DOHH2 (cell line): ENCODE data around the gene TICRR.

Experiments
- H3F3A ChIP-seq: fragments of 200-600 bp; sonication (generic), shearing (Covaris generic); 2 replicates; pipeline ENCODE4 v1.6.0; 2016; ENCODE audit warnings: antibody characterized with exemption, mild to moderate bottlenecking; ENCODE audit not compliant: control insufficient read depth, insufficient read depth
- H3K27ac ChIP-seq: fragments of 200-600 bp; sonication (generic); 2 replicates; pipeline ENCODE4 v1.5.1; 2014; ENCODE audit warnings: low read depth, mild to moderate bottlenecking, low read length, moderate library complexity
- H3K27me3 ChIP-seq: fragments of 200-600 bp; sonication (generic); 2 replicates; pipeline ENCODE4 v1.6.1; 2014; ENCODE audit warnings: mild to moderate bottlenecking, low read length, mixed read lengths; ENCODE audit not compliant: control insufficient read depth
- H3K36me3 ChIP-seq: fragments of 200-600 bp; sonication (generic); 2 replicates; pipeline ENCODE4 v1.6.1; 2014; ENCODE audit warnings: mild to moderate bottlenecking, low read length, moderate library complexity, mixed read lengths; ENCODE audit not compliant: control insufficient read depth
- H3K4me1 ChIP-seq: fragments of 200-600 bp; sonication (generic); 2 replicates; pipeline ENCODE4 v1.6.1; 2014; ENCODE audit warnings: mild to moderate bottlenecking, low read length, mixed read lengths; ENCODE audit not compliant: control insufficient read depth
- H3K4me2 ChIP-seq: fragments of 200-600 bp; sonication (generic); 2 replicates; pipeline ENCODE4 v1.6.0; 2014; ENCODE audit warnings: mild to moderate bottlenecking, low read length, moderate library complexity
- H3K4me3 ChIP-seq: fragments of 200-600 bp; sonication (generic); 2 replicates; pipeline ENCODE4 v1.5.1; 2014; ENCODE audit warnings: mild to moderate bottlenecking, low read length, mixed read lengths
- H3K79me2 ChIP-seq: fragments of 200-600 bp; sonication (generic); 2 replicates; pipeline ENCODE4 v1.6.1; 2014; ENCODE audit warnings: mild to moderate bottlenecking, low read length, mixed read lengths; ENCODE audit not compliant: control insufficient read depth
- H3K9me2 ChIP-seq: fragments of 200-600 bp; sonication (generic); replicated peaks from 2 replicates; pipeline ENCODE4 v1.6.1; 2014; ENCODE audit warnings: mild to moderate bottlenecking, low read length, mixed read lengths; ENCODE audit not compliant: control insufficient read depth
- H3K9me3 ChIP-seq: fragments of 200-600 bp; sonication (generic); 2 replicates; pipeline ENCODE4 v1.6.1; 2014; ENCODE audit warnings: antibody characterized with exemption, low read length, mixed read lengths; ENCODE audit not compliant: control insufficient read depth, insufficient read depth
- H4K20me1 ChIP-seq: fragments of 200-600 bp; sonication (generic); 2 replicates; pipeline ENCODE4 v1.6.0; 2014; ENCODE audit warnings: low read depth, mild to moderate bottlenecking, antibody characterized with exemption, low read length, moderate library complexity; ENCODE audit not compliant: control insufficient read depth, insufficient read depth
- CTCF ChIP-seq: fragments of 200-600 bp; sonication (generic); IDR thresholded peaks from one replicate; pipeline ENCODE4 v1.5.1; 2014; ENCODE audit warnings: antibody characterized with exemption, mild to moderate bottlenecking, low read depth, low read length; ENCODE audit not compliant: poor library complexity, severe bottlenecking
- EZH2phosphoT487 ChIP-seq: fragments of 200-600 bp; sonication (generic); IDR thresholded peaks from 2 replicates; pipeline ENCODE4 v1.6.1; 2017; ENCODE audit warnings: borderline replicate concordance, mild to moderate bottlenecking, antibody characterized with exemption, low read length, moderate library complexity, mixed read lengths

Gene TICRR

DNA sequence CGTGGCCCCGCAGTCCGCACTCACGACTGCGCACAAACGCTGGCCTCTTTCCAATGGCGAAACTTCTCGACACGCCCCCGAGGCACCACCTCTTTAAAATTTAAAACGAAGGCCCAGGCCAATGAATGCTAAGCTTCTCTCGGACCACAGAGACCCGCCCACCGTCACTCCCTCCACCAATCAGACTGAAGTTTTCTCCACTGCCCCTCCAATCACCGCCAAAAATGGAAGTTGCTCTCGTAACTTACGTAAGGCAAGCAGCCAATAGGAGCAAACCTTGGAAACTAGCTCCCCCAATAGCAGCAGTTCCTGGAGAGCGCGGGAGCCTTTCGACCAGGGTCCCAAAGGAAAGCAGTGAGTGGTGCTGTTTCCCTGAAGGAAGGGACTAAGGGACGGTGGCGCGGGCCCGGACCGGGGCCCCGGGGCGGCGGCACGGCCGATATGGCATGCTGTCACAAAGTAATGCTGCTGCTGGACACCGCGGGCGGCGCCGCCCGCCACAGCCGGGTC is at the start of gene TICRR:
TSS of gene TICRR (plus strand) at position 324 of the 510 bp plus-strand sequence. CDS start at position 442, 118 bp downstream.
- peaks cover 56% of the 10 kb centered on the region for H3K79me2 ChIP-seq
- H4K20me1 ChIP-seq: peaks cover 19% of the 10 kb centered on the region
- H3K9me2 ChIP-seq: no peaks in the 10 kb centered on the region
- no peaks in the 10 kb centered on the region for H3F3A ChIP-seq
- H3K27ac ChIP-seq: peak within 1 kb of the TSS; percentile 62
- peaks cover 42% of the 10 kb centered on the region for H3K4me1 ChIP-seq
- H3K9me3 ChIP-seq: no peaks in the 10 kb centered on the region
- no peaks in the 10 kb centered on the region for H3K27me3 ChIP-seq
- TF ChIP-seq EZH2phosphoT487 (no peak), CTCF (no peak)
- peak within 1 kb of the TSS; percentile 93 for H3K4me2 ChIP-seq
- H3K4me3 ChIP-seq: peak within 1 kb of the TSS; percentile 97
- H3K36me3 ChIP-seq: peaks cover 45% of the 10 kb centered on the region

DNA sequence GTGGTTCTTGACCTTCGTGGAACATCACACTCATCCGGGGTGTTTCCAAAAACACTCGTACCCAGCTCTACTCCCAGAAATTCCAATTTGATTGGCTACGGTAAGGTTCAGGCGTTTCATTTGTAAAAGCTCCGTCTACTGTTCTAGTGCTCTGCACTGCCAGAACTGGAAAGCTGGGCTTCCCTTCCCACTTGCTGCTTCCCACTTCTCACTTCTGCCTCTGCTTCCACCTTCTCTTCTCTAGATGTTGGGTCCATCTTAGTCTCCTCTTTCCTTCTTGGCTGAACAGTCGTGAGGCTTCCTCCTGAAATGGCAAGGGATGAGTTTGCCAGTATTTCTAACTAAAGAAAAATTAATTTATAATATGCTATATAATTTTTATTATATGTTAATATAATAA is 49.1 kb upstream of the TICRR start:
- no peaks in the 10 kb centered on the region for H3K36me3 ChIP-seq
- no peak overlapping the region for H3K27ac ChIP-seq
- H3K79me2 ChIP-seq: no peaks in the 10 kb centered on the region
- no peaks in the 10 kb centered on the region for H3F3A ChIP-seq
- TF ChIP-seq CTCF: no peak
- H3K4me1 ChIP-seq: no peaks in the 10 kb centered on the region
- H3K4me3 ChIP-seq: no peak overlapping the region
- no peak overlapping the region for H3K4me2 ChIP-seq
- H3K9me2 ChIP-seq: no peaks in the 10 kb centered on the region
- no peaks in the 10 kb centered on the region for H3K9me3 ChIP-seq
- no peaks in the 10 kb centered on the region for H4K20me1 ChIP-seq
- 0 out of 2 replicates have a peak, but pooled peaks cover 6% of the 10 kb centered on the region for H3K27me3 ChIP-seq

DNA sequence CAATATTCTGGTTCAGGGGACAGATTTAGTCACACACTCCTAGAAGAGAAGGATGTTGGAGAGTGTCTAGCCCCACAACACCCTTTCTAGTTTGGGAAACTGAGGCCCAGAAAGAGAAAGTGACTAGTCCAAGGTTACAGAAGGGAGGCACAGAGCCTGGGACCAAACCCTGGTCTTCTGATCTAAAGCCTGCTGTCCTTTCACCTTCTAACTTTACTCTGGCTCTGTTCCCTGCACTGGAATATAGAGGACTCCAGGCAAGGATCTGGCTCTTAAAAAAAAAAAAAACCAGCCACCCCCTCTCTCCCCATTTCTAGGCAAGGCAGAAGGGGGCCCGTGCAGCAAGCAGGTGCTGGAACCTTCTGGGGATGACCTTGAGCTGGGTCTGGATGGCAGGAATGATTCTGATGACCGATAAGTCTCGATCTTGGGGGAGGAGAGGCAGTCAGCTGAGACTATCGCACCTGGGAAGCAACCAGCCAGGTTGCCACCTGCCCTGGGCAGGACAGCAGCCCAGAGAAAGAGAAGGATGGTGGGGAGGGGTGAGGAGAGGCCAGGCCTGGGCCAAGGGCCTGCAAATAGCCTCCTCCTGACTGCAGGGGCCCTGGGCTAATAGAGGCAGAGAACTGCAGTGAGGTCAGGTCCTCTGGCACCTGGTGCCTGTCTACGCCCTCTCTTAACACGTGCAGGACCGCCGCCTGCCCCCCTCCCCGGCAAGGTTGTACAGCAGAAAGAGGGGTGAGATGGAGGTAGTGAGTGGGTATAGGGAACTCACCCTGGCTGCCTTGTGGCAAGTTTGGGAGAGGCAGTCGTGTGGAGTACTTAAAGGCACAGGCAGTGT is 48.4 kb upstream of the TICRR start:
- no peak overlapping the region for H3K4me2 ChIP-seq
- no peaks in the 10 kb centered on the region for H4K20me1 ChIP-seq
- H3F3A ChIP-seq: no peaks in the 10 kb centered on the region
- H3K27me3 ChIP-seq: 0 out of 2 replicates have a peak, but pooled peaks cover 6% of the 10 kb centered on the region
- no peaks in the 10 kb centered on the region for H3K9me3 ChIP-seq
- H3K4me3 ChIP-seq: no peak overlapping the region
- H3K36me3 ChIP-seq: no peaks in the 10 kb centered on the region
- no peak overlapping the region for H3K27ac ChIP-seq
- no peaks in the 10 kb centered on the region for H3K4me1 ChIP-seq
- TF ChIP-seq EZH2phosphoT487: no peak
- TF ChIP-seq CTCF: no peak
- H3K9me2 ChIP-seq: no peaks in the 10 kb centered on the region
- no peaks in the 10 kb centered on the region for H3K79me2 ChIP-seq
